Epithelial cell of esophagus (primary cell): Measurements from ENCODE around the gene ZSCAN30.
"Not testable (repeated sequence)": the region's sequence is repeated elsewhere in the genome, so short reads cannot be mapped to it uniquely, and the experiment has no call there.

ENCODE experiments used
- DNase-seq: peaks from one replicate; pipeline ENCODE4 v3.0.0; 2010; ENCODE audit warnings: low read depth
- H3K4me3 ChIP-seq: 2 replicates; pipeline ENCODE4 v1.5.1; 2011; ENCODE audit warnings: mild to moderate bottlenecking, low read length, control low read depth
- CTCF ChIP-seq: IDR thresholded peaks from 2 replicates; pipeline ENCODE4 v1.5.1; 2011; ENCODE audit warnings: low read depth, mild to moderate bottlenecking, low read length, control low read depth, inconsistent platforms; ENCODE audit not compliant: insufficient read depth; ENCODE audit errors: missing control alignments

Gene ZSCAN30

GRCh38 chr18:35220424-35220823 lies 69.6 kb downstream of the ZSCAN30 start:
- no peak overlapping the region for H3K4me3 ChIP-seq
- TF ChIP-seq CTCF, result no peak
- DNase-seq, result no peak

- not testable (repeated sequence) for H3K4me3 ChIP-seq
- peak; percentile 32 for DNase-seq
These were observed 70.7 kb downstream of the ZSCAN30 start for GRCh38 chr18:35219331-35219730.

GRCh38 chr18:35216611-35217010 lies 73.4 kb downstream of the ZSCAN30 start:
- H3K4me3 ChIP-seq, DNase-seq: not testable (repeated sequence)

GRCh38 chr18:35215026-35215425 lies 75.0 kb downstream of the ZSCAN30 start:
- H3K4me3 ChIP-seq, result no peak overlapping the region
- TF ChIP-seq CTCF, result no peak
- DNase-seq, result no peak

GRCh38 chr18:35205746-35206458 lies 84.1 kb downstream of the ZSCAN30 start:
- DNase-seq, H3K4me3 ChIP-seq: not testable (repeated sequence)

GRCh38 chr18:35205199-35205712 lies 84.8 kb downstream of the ZSCAN30 start:
- TF ChIP-seq CTCF, result no peak
- no peak overlapping the region for H3K4me3 ChIP-seq
- no peak for DNase-seq

- DNase-seq, result no peak
- no peak overlapping the region for H3K4me3 ChIP-seq
- TF ChIP-seq CTCF, result no peak
These were observed 87.0 kb downstream of the ZSCAN30 start for GRCh38 chr18:35203067-35203466.

GRCh38 chr18:35201256-35201931 lies 88.6 kb downstream of the ZSCAN30 start:
- no peak for DNase-seq
- no peak for TF ChIP-seq CTCF
- no peak overlapping the region for H3K4me3 ChIP-seq
